ENCODE measurements around the gene KRT3.

The KRT3 gene

GRCh38 chr12:52795694-52796428 lies at the start of gene KRT3:
KRT3 (minus strand) TSS chr12:52796117; CDS start chr12:52796042, 75 bp downstream.
- no peak for DNase-seq

DNA sequence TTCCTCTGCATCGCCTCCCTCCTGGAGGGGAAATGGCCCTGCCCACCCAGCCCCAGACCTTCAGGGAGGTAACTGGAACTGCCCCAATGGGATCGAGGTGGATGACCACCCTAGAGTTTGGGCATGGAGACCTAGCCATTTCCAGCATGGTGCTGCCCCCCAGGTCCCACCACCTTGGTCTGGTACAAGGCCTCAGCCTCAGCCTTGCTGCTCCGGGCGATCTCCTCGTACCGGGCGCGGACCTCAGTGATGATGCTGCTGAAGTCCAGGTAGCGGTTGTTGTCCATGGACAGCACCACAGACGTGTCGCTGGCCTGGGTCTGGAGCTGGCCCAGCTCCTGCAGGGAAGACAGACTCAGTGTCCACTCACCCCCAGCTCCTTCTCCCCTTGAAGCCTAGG lies 48.5 kb upstream of the KRT3 start:
- no peak for DNase-seq

DNA sequence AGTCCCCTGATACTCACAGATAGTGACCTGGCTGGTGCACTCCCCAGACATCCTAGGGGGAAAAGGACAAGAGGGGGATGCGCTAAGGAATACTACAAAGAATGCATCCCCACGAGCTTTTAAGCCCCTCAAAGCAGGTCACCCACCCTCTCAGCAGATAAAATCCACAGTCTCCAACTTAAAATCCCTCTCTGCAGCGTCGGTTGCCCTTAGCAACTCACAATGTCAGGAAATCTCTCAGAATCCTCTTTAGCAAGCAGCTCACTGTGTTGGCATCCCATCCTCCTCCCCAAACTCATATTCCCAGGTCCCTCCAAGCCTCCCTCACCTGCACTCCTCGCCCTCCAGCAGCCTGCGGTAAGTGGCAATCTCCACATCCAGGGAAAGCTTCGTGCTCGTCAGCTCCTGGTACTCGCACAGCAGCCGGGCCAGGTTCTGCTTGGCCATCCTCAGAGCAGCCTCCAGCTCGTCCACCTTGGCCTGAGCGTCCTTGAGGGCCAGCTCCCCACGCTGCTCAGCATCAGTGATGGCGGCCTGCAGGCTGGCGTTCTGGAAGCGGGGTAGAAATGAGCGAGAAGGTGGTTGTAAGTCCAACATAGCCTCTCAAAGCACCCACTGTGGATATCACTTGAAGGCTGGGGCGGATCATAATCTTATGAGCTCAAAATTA lies 43.7 kb upstream of the KRT3 start:
- no peak for DNase-seq

DNA sequence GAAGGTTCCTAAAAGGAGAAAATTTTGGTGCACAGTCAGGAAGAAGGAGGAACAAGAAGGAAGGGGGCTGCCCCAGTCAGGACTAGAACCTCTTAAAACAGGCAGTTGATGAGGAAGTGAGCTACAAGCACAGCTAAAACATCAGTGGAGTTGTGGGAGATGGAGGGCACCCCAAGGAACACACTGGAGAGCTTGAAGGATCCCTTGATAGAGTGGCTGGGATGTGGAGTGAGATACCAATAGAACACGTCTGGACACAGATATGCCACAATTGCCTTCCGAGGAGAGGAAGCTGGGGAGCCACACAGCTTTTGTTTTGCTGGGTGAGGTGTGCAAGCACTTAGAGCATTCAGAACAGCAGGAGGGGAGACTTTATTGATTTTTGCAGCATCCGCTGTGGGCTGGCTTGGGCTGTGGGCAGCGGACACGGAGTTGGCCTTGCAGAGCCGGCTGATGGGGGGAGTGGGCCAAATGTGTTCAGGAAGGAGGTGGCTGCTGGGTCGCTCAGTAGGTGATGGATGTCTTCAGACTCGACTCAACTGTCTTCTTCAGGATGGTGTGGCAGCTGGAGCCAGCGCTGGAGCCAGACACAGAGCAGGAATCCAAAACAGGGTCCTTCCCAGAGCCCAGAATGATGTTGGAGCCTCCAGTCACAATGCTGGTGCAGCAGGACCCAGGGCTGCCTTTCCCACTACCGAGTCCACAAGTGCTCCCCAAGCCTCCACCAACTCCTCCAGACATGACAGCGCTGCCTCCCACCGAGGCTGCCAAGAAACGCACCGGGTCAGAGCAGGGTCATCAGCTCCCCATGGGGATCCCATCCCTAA lies 42.9 kb upstream of the KRT3 start:
- DNase-seq: no peak

GRCh38 chr12:52837781-52838608 lies 42.1 kb upstream of the KRT3 start:
- DNase-seq: no peak

GRCh38 chr12:52837413-52837741 lies 41.5 kb upstream of the KRT3 start:
- DNase-seq: peak; percentile 38

DNA sequence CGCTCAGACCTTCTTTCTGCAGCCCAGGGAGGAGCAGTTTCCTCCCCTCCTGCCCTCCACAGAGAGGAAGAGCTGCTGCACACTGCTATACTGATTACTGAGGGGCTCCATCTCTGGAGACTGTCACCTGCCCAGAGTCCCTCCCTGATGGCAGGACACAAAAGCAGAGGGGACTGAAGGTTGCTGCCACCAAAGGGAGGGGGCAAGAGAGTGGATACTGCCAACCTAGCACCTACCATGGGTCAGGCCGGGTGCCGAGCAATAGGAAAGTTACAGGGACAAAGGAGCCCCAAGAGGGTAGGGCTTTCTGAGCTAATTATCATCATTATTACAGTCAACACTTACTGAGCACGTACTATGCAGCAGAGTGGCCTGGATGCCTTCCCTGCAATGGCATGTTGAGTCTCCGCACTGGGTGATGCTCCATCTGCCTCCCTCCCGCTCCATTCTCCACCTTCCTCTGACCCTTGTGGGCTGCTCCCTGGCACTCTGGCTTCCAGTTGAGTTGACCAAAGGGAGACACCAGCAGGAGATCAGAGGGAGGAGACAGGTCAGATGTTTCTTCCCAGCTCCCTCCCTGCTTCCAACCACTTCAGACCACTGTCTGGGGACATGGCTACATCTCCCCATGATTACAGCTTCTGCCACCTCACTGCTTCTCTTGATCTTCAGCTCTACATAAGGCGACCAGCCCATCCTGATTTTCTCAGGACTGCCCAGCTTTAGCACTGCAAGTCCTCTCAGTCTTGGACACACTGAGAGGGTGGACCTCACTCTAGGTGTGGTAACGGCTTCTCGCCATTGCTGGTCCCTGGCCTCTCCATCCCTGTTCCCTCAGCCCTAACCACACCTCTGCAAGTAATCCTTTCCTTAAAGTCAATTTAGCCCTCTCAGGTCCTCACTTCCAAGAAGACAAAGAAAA lies 40.8 kb upstream of the KRT3 start:
- DNase-seq: peak in 1 of 2 experiments; percentile 26

DNA sequence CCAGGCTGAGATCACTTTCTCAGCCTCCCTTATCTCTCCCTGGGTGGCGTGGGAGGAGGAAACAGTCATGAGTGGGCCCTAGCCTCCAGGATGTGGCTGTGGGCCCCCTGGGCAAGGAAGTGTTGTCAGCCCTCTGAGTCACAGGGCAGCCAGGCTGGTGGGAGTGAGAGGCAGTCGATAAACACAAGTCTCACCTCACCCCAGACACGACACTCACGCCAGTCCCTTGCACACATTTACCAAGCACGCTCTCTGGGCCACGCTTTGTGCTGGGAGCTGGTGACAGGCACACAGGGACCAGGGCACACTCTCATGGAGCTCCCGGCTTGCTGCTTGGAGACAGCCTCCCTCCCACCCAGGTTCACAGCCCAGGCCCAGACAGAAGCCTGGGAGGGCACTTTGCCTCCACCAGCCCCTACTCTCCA lies 40.1 kb upstream of the KRT3 start:
- peak; percentile 82 to 86 for DNase-seq

DNA sequence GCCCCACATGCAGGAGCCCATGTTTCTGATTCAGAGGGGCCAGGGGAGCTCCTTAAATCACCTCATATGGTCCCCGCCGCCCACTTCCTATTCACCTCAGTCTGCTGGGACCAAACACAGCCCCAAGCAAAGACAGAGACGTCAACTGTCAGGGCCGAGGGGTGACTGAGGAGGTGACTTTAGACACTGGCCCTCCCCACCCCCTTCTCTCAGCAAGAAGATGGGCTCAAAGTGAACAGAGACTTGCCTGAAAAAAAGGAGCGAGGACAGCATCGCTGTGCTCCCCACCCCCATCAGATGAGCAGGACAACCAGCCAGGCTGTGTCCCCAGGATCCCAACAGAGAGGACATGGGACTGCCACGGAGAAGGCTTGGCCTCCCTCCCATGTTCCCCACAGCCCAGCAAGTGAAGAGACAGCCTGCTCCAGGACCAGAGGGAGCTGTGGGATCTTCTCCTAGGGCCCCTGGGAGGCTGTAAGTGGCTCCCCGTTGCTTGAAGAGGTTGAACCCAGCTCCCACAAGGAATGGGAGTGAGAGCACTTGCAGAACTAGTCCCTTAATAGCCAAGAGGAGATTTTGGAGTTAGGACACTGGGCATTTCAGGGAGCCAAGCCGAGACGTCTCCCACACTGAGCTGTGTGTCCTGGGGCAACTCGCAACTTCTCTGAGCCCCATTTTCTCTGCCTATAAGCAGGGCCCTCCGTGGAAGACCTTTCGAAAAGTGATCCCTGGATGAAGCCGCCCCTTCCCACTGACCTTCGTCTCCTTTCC lies 39.5 kb upstream of the KRT3 start:
- peak; percentile 50 to 58 for DNase-seq

DNA sequence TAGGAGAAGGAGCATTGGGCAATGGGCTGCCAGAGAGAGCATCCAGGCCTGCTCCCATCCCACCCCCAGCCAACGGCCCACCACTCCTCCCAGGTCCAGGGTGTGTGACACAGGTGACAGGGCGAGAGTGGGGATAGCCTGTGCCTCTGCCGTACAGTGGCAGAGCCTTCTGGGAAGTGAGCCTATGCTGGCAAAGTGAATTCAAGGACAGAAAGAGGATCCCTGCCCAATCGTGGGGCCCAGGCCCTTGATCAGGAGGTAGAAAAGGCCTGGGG lies 38.7 kb upstream of the KRT3 start:
- DNase-seq: no peak

DNA sequence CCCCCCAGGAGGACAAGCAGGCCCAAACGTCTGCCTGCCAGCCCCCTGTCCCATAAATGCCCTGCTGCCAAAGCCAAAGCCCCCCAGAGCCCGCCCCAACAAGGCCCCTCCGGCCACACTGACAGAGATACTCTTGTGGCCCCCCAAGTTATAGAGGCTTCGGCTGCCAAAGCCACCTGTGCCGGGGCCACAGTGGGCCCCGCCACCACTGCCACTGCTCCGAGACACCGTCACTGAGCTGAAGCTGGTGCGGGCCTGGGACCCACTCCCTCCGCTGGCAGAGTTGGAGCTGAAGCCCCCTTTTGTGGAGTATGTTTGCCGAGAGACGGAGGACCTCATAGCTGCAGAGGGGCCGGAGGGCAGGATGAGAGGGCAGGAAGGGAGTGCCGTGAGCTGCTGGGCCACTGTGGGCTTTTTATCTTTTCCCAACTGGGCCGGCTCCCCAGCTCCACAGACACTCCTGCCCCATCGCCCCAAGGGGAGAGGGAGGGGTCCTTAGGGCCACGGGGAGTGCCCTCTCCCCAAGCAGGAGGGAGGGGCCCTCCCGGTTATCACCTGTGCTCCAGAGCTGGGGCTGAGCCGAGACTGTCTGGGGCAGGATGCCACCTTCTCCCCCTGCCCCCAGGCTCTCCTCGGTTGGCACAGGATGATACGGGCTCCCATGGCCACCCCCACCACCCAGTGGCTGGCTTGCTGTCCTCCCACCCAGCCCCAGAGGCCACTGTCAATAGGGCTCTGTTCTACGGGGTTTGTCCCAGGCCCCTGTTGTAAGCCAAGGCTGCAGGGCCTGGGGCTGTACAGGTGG lies 38.2 kb upstream of the KRT3 start, which contains the start of gene KRT79:
Gene KRT79, minus strand, starts transcription at position 390 of the 805 bp plus-strand sequence. Its CDS starts 51 bp downstream, at position 339.
- DNase-seq: no peak

- DNase-seq: no peak
Observed at GRCh38 chr12:52832985-52833905, 37.3 kb upstream of the KRT3 start.

DNA sequence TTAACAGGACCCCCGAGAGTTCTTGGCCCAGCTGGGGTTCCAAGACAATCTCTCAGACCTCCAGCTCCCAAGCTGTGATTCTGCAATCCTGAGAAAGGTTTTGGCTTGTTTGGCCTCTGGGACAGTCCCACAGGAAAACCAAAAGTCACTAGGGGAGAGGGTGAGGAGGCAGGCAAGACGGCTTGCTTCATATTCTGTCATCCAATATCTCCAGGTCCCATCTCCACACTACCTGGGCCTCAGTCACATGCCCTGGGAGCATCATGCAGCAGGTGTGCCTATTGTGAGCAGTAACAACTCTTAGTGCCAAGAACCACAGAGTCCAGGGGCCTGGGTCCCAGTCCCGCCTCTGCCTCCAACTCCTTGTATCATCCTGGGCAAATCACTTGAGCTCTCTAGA lies 36.5 kb upstream of the KRT3 start:
- no peak for DNase-seq

DNA sequence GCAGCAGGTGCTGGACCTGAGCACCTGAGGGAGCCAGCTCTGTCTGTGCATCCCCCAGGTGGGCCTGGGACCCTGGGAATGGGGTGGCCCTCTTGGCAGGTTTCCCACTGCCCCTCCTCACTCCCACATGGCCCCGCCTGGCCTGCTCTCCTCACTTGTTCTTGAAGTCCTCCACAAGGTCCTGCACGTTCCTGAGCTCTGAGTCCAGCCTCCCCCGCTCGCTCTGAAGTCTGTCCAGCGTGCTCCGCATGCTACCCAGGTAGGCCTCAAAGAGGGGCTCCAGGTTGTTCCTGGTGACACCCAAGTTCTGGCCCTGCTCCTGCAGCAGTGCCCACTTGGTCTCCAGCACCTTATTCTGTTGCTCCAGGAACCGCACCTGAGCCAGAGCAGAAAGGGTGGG lies 35.3 kb upstream of the KRT3 start:
- no peak for DNase-seq

DNA sequence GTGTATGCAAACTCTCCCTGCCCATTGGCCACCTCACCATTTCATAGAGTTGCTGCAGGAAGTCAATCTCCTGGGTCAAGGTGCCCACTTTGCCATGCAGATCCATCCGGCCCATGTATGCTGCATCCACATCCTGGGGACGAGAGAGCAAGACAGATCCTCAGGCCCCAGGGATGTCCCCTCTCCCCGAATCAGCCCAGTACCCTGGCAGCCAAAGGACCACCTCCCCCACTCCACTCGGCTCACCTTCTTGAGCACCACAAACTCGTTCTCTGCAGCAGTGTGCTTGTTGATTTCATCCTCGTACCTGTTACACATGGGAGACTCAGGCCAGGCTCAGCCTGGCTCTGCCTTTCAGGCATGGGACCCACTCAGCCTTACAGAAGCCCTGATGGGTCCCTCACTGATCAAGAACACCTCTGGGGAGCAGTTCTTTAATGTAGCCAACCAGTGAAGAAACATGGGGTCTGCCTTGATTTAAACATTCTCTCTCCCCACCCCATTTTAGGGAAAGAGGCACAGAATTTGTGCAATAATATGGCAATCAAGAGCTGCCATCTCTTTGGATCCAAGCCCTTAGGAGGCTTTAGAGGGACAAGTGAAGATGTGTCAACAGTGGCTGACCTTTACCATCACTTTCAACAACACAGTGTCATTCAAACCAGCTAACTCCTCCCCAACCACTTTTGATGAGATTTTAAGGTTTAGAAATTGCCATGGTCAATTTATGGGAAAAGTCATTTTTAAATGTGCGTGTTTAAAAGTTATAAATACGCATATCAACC lies 34.3 kb upstream of the KRT3 start:
- no peak for DNase-seq

- no peak for DNase-seq
Observed at GRCh38 chr12:52828591-52829021, 32.7 kb upstream of the KRT3 start.

- DNase-seq: no peak
Observed at GRCh38 chr12:52828156-52828555, 32.2 kb upstream of the KRT3 start.

DNA sequence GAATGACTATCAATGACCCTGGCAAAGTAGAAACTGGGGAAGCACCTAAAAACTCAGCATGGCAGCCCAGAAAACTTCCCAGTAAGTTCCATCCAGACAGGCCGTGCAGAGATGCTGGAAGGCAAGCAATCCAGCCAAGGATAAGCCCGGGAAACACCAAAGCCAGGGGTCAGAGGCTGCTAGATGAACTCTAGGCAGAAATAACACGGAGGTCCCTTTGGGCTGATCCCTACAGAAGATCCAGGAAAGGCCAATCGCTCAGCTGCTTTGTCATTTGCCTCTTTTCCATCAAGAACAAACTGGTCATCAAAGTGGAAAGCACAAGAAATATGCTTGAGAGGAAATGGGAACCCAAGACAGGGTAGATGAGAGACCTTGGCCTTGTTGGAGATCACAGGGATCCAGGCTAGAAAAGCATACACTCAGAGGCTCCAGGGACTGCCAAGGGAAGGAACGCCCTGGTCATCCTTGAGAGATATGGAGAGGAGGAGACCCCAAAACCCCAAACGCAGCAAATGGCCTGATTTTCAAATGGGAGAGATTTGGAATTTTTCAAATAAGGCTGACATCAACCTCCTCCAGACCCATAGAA lies 31.7 kb upstream of the KRT3 start:
- no peak for DNase-seq

Data from activated T-cell treated with anti-CD3 and anti-CD28 coated beads, Interleukin-2, amount 50 U/mL, for 48 hours (primary cell).